HG03064 (cell line): ENCODE results near the gene TEDC1.

ENCODE experiments used
- ATAC-seq: cut with Tn5 transposase; IDR thresholded peaks from one replicate; pipeline ENCODE4 v1.9.1; 2021; ENCODE audit warnings: low read depth; ENCODE audit not compliant: unreplicated experiment

The TEDC1 gene

GRCh38 chr14:105490572-105491365, at the start of gene TEDC1:
Gene TEDC1 (plus strand): TSS chr14:105491246. CDS start chr14:105491376, 130 bp downstream.
- ATAC-seq = peak; percentile 62

- ATAC-seq = no peak
Observed at GRCh38 chr14:105442125-105442524, 48.9 kb upstream of the TEDC1 start.

GRCh38 chr14:105442834-105443233, 48.2 kb upstream of the TEDC1 start:
- no peak for ATAC-seq

GRCh38 chr14:105444859-105445258, 46.2 kb upstream of the TEDC1 start:
- no peak for ATAC-seq

- no peak for ATAC-seq
Observed at GRCh38 chr14:105445290-105445689, 45.8 kb upstream of the TEDC1 start.

- no peak for ATAC-seq
Observed at GRCh38 chr14:105445901-105446845, 44.9 kb upstream of the TEDC1 start.

GRCh38 chr14:105446971-105447370, 44.1 kb upstream of the TEDC1 start:
- no peak for ATAC-seq

GRCh38 chr14:105447651-105448640, 43.1 kb upstream of the TEDC1 start:
- no peak for ATAC-seq

GRCh38 chr14:105448706-105449111, 42.3 kb upstream of the TEDC1 start:
- ATAC-seq = no peak

GRCh38 chr14:105449276-105450122, 41.5 kb upstream of the TEDC1 start:
- no peak for ATAC-seq

- ATAC-seq = no peak
Observed at GRCh38 chr14:105450123-105450505, 40.9 kb upstream of the TEDC1 start.

GRCh38 chr14:105450864-105451720, 40.0 kb upstream of the TEDC1 start:
- no peak for ATAC-seq

GRCh38 chr14:105452963-105453362, 38.1 kb upstream of the TEDC1 start:
- no peak for ATAC-seq

GRCh38 chr14:105453847-105454246, 37.2 kb upstream of the TEDC1 start:
- ATAC-seq = no peak

GRCh38 chr14:105455086-105455640, 35.9 kb upstream of the TEDC1 start:
- no peak for ATAC-seq

- ATAC-seq = no peak
Observed at GRCh38 chr14:105455766-105456660, 35.0 kb upstream of the TEDC1 start.
